Central memory CD8-positive, alpha-beta T cell (primary cell): ENCODE results near the gene ARMH1.

Experiments
- ATAC-seq: fragments of 150-1000 bp; cut with Tn5 transposase; replicated peaks from 2 replicates; pipeline ENCODE4 v1.10.0; 2022; ENCODE audit warnings: mild to moderate bottlenecking, moderate FRiP score, moderate number of reproducible peaks; ENCODE audit not compliant: poor library complexity, severe bottlenecking; ENCODE audit errors: extremely low read depth
- DNase-seq, 2 donors: peaks; one replicate each; pipeline ENCODE4 v3.0.0; 2021; ENCODE audit warnings: low spot score in 2 of 2
- H3K27ac Mint-ChIP-seq: one replicate; pipeline ENCODE4 v1.8.0; 2022; ENCODE audit warnings: low read depth, mild to moderate bottlenecking, moderate library complexity, mixed read lengths
- H3K27me3 Mint-ChIP-seq: one replicate; pipeline ENCODE4 v1.8.0; 2022; ENCODE audit warnings: mixed read lengths
- H3K36me3 Mint-ChIP-seq: one replicate; pipeline ENCODE4 v1.8.0; 2022; ENCODE audit warnings: mild to moderate bottlenecking, moderate library complexity, mixed read lengths; ENCODE audit not compliant: insufficient read depth
- H3K4me1 Mint-ChIP-seq: one replicate; pipeline ENCODE4 v1.8.0; 2022; ENCODE audit warnings: mixed read lengths
- H3K4me3 Mint-ChIP-seq: one replicate; pipeline ENCODE4 v1.8.0; 2022; ENCODE audit warnings: mild to moderate bottlenecking, moderate library complexity, mixed read lengths
- H3K9me3 Mint-ChIP-seq: one replicate; pipeline ENCODE4 v1.8.0; 2022; ENCODE audit warnings: mixed read lengths

ARMH1 gene

GRCh38 chr1:44674113-44675000 is at the start of gene ARMH1, which contains the start of gene TMEM53:
TSS of gene ARMH1 (plus strand) at chr1:44674714. CDS start at chr1:44689698, 14,984 bp downstream.
TSS of gene TMEM53 (minus strand) at chr1:44674481. CDS start at chr1:44674391, 90 bp downstream.
- H3K4me1 Mint-ChIP-seq, result peaks cover 9% of the 10 kb centered on the region
- H3K27ac Mint-ChIP-seq, result peak within 1 kb of the TSS; percentile 87
- DNase-seq (peak; percentile 93 to 94), ATAC-seq (peak; percentile 96)
- H3K27me3 Mint-ChIP-seq, result no peaks in the 10 kb centered on the region
- H3K9me3 Mint-ChIP-seq, result no peaks in the 10 kb centered on the region
- peaks cover 4% of the 10 kb centered on the region for H3K36me3 Mint-ChIP-seq
- H3K4me3 Mint-ChIP-seq, result peak within 1 kb of the TSS; percentile 84

GRCh38 chr1:44625348-44625747 is 49.2 kb upstream of the ARMH1 start:
- Mint-ChIP-seq H3K9me3 (no peaks in the 10 kb centered on the region), H3K4me1 (peaks cover under 1% of the 10 kb centered on the region)
- no peak for ATAC-seq

GRCh38 chr1:44628962-44629756 is 45.4 kb upstream of the ARMH1 start:
- H3K36me3 Mint-ChIP-seq, result peaks cover 17% of the 10 kb centered on the region
- peaks cover 6% of the 10 kb centered on the region for H3K9me3 Mint-ChIP-seq
- no peaks in the 10 kb centered on the region for H3K27me3 Mint-ChIP-seq
- H3K27ac Mint-ChIP-seq, result no peak overlapping the region
- peaks cover 31% of the 10 kb centered on the region for H3K4me1 Mint-ChIP-seq
- no peak for ATAC-seq
- H3K4me3 Mint-ChIP-seq, result no peak overlapping the region
- DNase-seq, result no peak

More at GRCh38 chr1:44625348-44625747, 49.2 kb upstream of the ARMH1 start:
- Mint-ChIP-seq H3K27me3 (no peaks in the 10 kb centered on the region), H3K27ac (no peak overlapping the region), H3K4me3 (no peak overlapping the region), H3K36me3 (peaks cover 2% of the 10 kb centered on the region)
- no peak for DNase-seq

- no peaks in the 10 kb centered on the region for H3K27me3 Mint-ChIP-seq
- DNase-seq (no peak), ATAC-seq (no peak)
- H3K27ac Mint-ChIP-seq, result peak overlapping the region; percentile 76
- peaks cover 41% of the 10 kb centered on the region for H3K4me1 Mint-ChIP-seq
- peaks cover 24% of the 10 kb centered on the region for H3K36me3 Mint-ChIP-seq
- H3K9me3 Mint-ChIP-seq, result peaks cover 6% of the 10 kb centered on the region
- H3K4me3 Mint-ChIP-seq, result no peak overlapping the region
Measured at GRCh38 chr1:44630116-44630515, 44.4 kb upstream of the ARMH1 start.

GRCh38 chr1:44631333-44631646 is 43.2 kb upstream of the ARMH1 start:
- ATAC-seq, result peak; percentile 15
- peak overlapping the region; percentile 66 for H3K4me3 Mint-ChIP-seq
- peaks cover 35% of the 10 kb centered on the region for H3K36me3 Mint-ChIP-seq
- H3K9me3 Mint-ChIP-seq, result peaks cover 6% of the 10 kb centered on the region
- H3K27ac Mint-ChIP-seq, result peak overlapping the region; percentile 76
- peaks cover 49% of the 10 kb centered on the region for H3K4me1 Mint-ChIP-seq
- DNase-seq, result no peak
- no peaks in the 10 kb centered on the region for H3K27me3 Mint-ChIP-seq

GRCh38 chr1:44631647-44632539 is 42.6 kb upstream of the ARMH1 start:
- H3K27ac Mint-ChIP-seq, result peak overlapping the region; percentile 76
- peaks cover 40% of the 10 kb centered on the region for H3K36me3 Mint-ChIP-seq
- peaks cover 49% of the 10 kb centered on the region for H3K4me1 Mint-ChIP-seq
- ATAC-seq, result peak; percentile 82
- peaks cover 6% of the 10 kb centered on the region for H3K9me3 Mint-ChIP-seq
- H3K27me3 Mint-ChIP-seq, result no peaks in the 10 kb centered on the region
- H3K4me3 Mint-ChIP-seq, result peak overlapping the region; percentile 66
- DNase-seq, result peak; percentile 81 to 83

- H3K27ac Mint-ChIP-seq, result peak overlapping the region; percentile 76
- DNase-seq (no peak), ATAC-seq (no peak)
- peak overlapping the region; percentile 66 for H3K4me3 Mint-ChIP-seq
- peaks cover 41% of the 10 kb centered on the region for H3K36me3 Mint-ChIP-seq
- peaks cover 6% of the 10 kb centered on the region for H3K9me3 Mint-ChIP-seq
- no peaks in the 10 kb centered on the region for H3K27me3 Mint-ChIP-seq
- H3K4me1 Mint-ChIP-seq, result peaks cover 49% of the 10 kb centered on the region
Measured at GRCh38 chr1:44632598-44632997, 41.9 kb upstream of the ARMH1 start.

- DNase-seq (no peak), ATAC-seq (no peak)
- Mint-ChIP-seq H3K27ac (peak overlapping the region; percentile 12), H3K4me3 (no peak overlapping the region), H3K9me3 (peaks cover 6% of the 10 kb centered on the region), H3K4me1 (peaks cover 49% of the 10 kb centered on the region), H3K27me3 (no peaks in the 10 kb centered on the region), H3K36me3 (peaks cover 52% of the 10 kb centered on the region)
Measured at GRCh38 chr1:44634606-44635189, 39.8 kb upstream of the ARMH1 start.

GRCh38 chr1:44635439-44635838 is 39.1 kb upstream of the ARMH1 start:
- Mint-ChIP-seq H3K9me3 (peaks cover 5% of the 10 kb centered on the region), H3K27me3 (no peaks in the 10 kb centered on the region), H3K4me3 (no peak overlapping the region), H3K36me3 (peaks cover 52% of the 10 kb centered on the region), H3K27ac (no peak overlapping the region), H3K4me1 (peaks cover 47% of the 10 kb centered on the region)
- no peak for ATAC-seq
- DNase-seq, result no peak

GRCh38 chr1:44636083-44636687 is 38.3 kb upstream of the ARMH1 start:
- H3K36me3 Mint-ChIP-seq, result peaks cover 48% of the 10 kb centered on the region
- ATAC-seq (no peak), DNase-seq (no peak)
- H3K4me3 Mint-ChIP-seq, result no peak overlapping the region
- peaks cover 44% of the 10 kb centered on the region for H3K4me1 Mint-ChIP-seq
- no peak overlapping the region for H3K27ac Mint-ChIP-seq
- H3K27me3 Mint-ChIP-seq, result no peaks in the 10 kb centered on the region
- no peaks in the 10 kb centered on the region for H3K9me3 Mint-ChIP-seq

GRCh38 chr1:44636688-44637598 is 37.6 kb upstream of the ARMH1 start:
- Mint-ChIP-seq H3K36me3 (peaks cover 52% of the 10 kb centered on the region), H3K4me3 (no peak overlapping the region), H3K27ac (peak overlapping the region; percentile 25), H3K4me1 (peaks cover 45% of the 10 kb centered on the region), H3K9me3 (no peaks in the 10 kb centered on the region), H3K27me3 (no peaks in the 10 kb centered on the region)
- DNase-seq (no peak), ATAC-seq (no peak)
